Adrenal gland (tissue), 12 donors: ENCODE measurements around the gene STAT4. TPM values are rescaled to one million over a fixed set of nuclear protein-coding genes. Genes with fewer than 3 reads are reported as not detected.

Experiments
- DNase-seq, 7 donors: peaks; one replicate each; pipeline ENCODE4 v3.0.0-alpha.2; 2019 to 2020
- H3K27ac ChIP-seq, 5 donors: fragments of 200-600 bp; sonication (generic) in 4 of 5; 1 replicate in 3 of 5; 2 replicates in 2 of 5; pipeline versions ENCODE4 v1.5.1 to v1.8.0; 2016 to 2020; ENCODE audit warnings: mild to moderate bottlenecking in 1 of 5
- H3K27me3 ChIP-seq: fragments of 200-600 bp; 2 replicates; pipeline ENCODE4 v1.8.0; 2021
- H3K36me3 ChIP-seq, 2 donors: fragments of 200-600 bp; replicated peaks in 1 of 2; 1 replicate in 1 of 2; 2 replicates in 1 of 2; pipeline versions ENCODE4 v1.5.1 to v1.8.0; 2018 to 2022
- H3K4me1 ChIP-seq, 2 donors: fragments of 200-600 bp; replicated peaks in 1 of 2; 1 replicate in 1 of 2; 2 replicates in 1 of 2; pipeline versions ENCODE4 v1.5.1 to v1.8.0; 2018 to 2021
- H3K4me3 ChIP-seq, 4 donors: fragments of 200-600 bp; sonication (generic) in 3 of 4; one replicate each; pipeline ENCODE4 v1.5.1; 2016 to 2018
- H3K9me3 ChIP-seq, 3 donors: fragments of 200-600 bp; sonication (generic) in 1 of 3; replicated peaks in 1 of 3; 1 replicate in 2 of 3; 2 replicates in 1 of 3; pipeline versions ENCODE4 v1.5.1 to v1.8.0; 2016 to 2021
- CTCF ChIP-seq, 6 experiments: fragments of 450-650 bp in 4 of 6; fragments of 200-600 bp in 2 of 6; sonication (generic) in 1 of 6; IDR thresholded peaks; 1 replicate in 5 of 6; 2 replicates in 1 of 6; pipeline versions ENCODE4 v1.5.1 to v1.8.0; 2016 to 2021; ENCODE audit warnings: antibody characterized with exemption in 6 of 6, mild to moderate bottlenecking in 2 of 6, moderate library complexity in 1 of 6
- POLR2A ChIP-seq, 2 donors: fragments of 450-650 bp; IDR thresholded peaks; one replicate each; pipeline ENCODE4 v1.6.1; 2017; ENCODE audit warnings: antibody characterized with exemption in 2 of 2, mild to moderate bottlenecking in 2 of 2, moderate library complexity in 1 of 2
- WGBS, 4 donors: extraction: QIAGEN DNeasy Blood & Tissue Kit in 2 of 4; methylation state at CpG; one replicate each; pipeline versions ENCODE4 v1.1.5 to v1.1.7; 2013 to 2017; 5-methylcytosine and 5-hydroxymethylcytosine counted together
- intact Hi-C, 2 donors: fragments of 100-400 bp; cut with DNase I; formaldehyde crosslinking; loops; one replicate each; pipeline versions ENCODE4 v1.14.1 to v1.15.0; 2022 to 2023
- polyA plus RNA-seq, 3 donors: library from polyadenylated mRNA; stranded (reverse); fragments of 200-250 nt in 2 of 3; fragments of 350-450 nt in 1 of 3; fragmentation: Illumina TruSeq in 1 of 3; extraction: RNeasy Lipid Tissue Mini Kit (QIAGEN cat#74804) in 1 of 3; gene quantifications; one replicate each; pipeline ENCODE4 v1.2.3, GENCODE V29; 2013 to 2014
- total RNA-seq, 9 donors: library from RNA; depleted of rRNA in 4 of 9; stranded (reverse); fragments of >200 nt in 4 of 9; fragments of 120-200 nt in 1 of 9; fragmentation: NEBNext Ultra II Directional in 1 of 9; extraction: Animal tissue kit (Norgen Biotek cat#: 25700) in 1 of 9; gene quantifications; one replicate each; pipeline versions ENCODE4 v1.1.0 to v1.2.4, GENCODE V29; 2013 to 2023
- donor health status: healthy with polysubstance abuse.
- donor health status: Bipolar disorder and iron deficiency.
- donor health status: DM: yes; HTN: yes; CAD: no.
- donor health status: DM: no; HTN: no; CAD: no.
- donor health status: DM: no; HTN: no; CAD: no.
- donor health status: DM: yes; HTN: yes; CAD: no.

STAT4 gene
- total and polyA plus RNA-seq, 12 donors, result 0.52 to 5.1 (median 1.4) TPM

- no peaks in the 10 kb centered on the region for H3K9me3 ChIP-seq
- DNase-seq, result no peak
- H3K4me1 ChIP-seq, result no peaks in the 10 kb centered on the region
- H3K4me3 ChIP-seq, result no peak overlapping the region
- H3K27ac ChIP-seq, result no peak overlapping the region
- TF ChIP-seq CTCF (IDR thresholded peaks at IDR 0.05) (no peak), POLR2A (IDR thresholded peaks at IDR 0.05) (no peak)
- intact Hi-C loops, result loop anchor here (5.0 to 10.0 kb wide), 2 partner anchors 103 to 106 kb away; no protein-coding TSS in a partner anchor
- no peaks in the 10 kb centered on the region for H3K36me3 ChIP-seq
- 50 to 63% (median 55%) methylated on average over 2 of the region's 2 CpGs for WGBS, 4 donors
- no peaks in the 10 kb centered on the region for H3K27me3 ChIP-seq
These were observed 7.4 kb upstream of the STAT4 start for GRCh38 chr2:191158193-191158592.

- no peaks in the 10 kb centered on the region for H3K36me3 ChIP-seq
- TF ChIP-seq CTCF (IDR thresholded peaks at IDR 0.05), result peak in 5 of 6 experiments; percentile 35 to 57 (median 54)
- TF ChIP-seq POLR2A (IDR thresholded peaks at IDR 0.05), result no peak
- no peaks in the 10 kb centered on the region for H3K9me3 ChIP-seq
- no peaks in the 10 kb centered on the region for H3K4me1 ChIP-seq
- no peak for DNase-seq
- WGBS, 4 donors, result 38 to 50% (median 41%) methylated on average over 1 of the region's 1 CpG
- intact Hi-C loops, result loop anchor here (5.0 to 10.0 kb wide), 2 partner anchors 101 to 103 kb away; no protein-coding TSS in a partner anchor
- no peak overlapping the region for H3K27ac ChIP-seq
- H3K4me3 ChIP-seq, result no peak overlapping the region
- no peaks in the 10 kb centered on the region for H3K27me3 ChIP-seq
These were observed 4.8 kb upstream of the STAT4 start for GRCh38 chr2:191155608-191156071.

GRCh38 chr2:191153716-191154115, 2.9 kb upstream of the STAT4 start:
- no peaks in the 10 kb centered on the region for H3K9me3 ChIP-seq

More at GRCh38 chr2:191153716-191154115, 2.9 kb upstream of the STAT4 start:
- intact Hi-C loops, result loop anchor here in 1 of 2 donors (10.0 kb wide), 1 partner anchor 99 kb away; no protein-coding TSS in a partner anchor
- no peaks in the 10 kb centered on the region for H3K27me3 ChIP-seq
- no peak overlapping the region for H3K4me3 ChIP-seq
- H3K36me3 ChIP-seq, result no peaks in the 10 kb centered on the region
- TF ChIP-seq CTCF (IDR thresholded peaks at IDR 0.05) (no peak), POLR2A (IDR thresholded peaks at IDR 0.05) (no peak)
- no peaks in the 10 kb centered on the region for H3K4me1 ChIP-seq
- no peak overlapping the region for H3K27ac ChIP-seq
- 78 to 85% (median 82%) methylated on average over 2 of the region's 2 CpGs for WGBS, 4 donors
- DNase-seq, result no peak
